ENCODE measurements around the gene KASH5. TPM values are rescaled to one million over a fixed set of nuclear protein-coding genes. Genes with fewer than 3 reads are reported as not detected.

KASH5 gene
- total and polyA plus RNA-seq, 4 donors: not detected

DNA sequence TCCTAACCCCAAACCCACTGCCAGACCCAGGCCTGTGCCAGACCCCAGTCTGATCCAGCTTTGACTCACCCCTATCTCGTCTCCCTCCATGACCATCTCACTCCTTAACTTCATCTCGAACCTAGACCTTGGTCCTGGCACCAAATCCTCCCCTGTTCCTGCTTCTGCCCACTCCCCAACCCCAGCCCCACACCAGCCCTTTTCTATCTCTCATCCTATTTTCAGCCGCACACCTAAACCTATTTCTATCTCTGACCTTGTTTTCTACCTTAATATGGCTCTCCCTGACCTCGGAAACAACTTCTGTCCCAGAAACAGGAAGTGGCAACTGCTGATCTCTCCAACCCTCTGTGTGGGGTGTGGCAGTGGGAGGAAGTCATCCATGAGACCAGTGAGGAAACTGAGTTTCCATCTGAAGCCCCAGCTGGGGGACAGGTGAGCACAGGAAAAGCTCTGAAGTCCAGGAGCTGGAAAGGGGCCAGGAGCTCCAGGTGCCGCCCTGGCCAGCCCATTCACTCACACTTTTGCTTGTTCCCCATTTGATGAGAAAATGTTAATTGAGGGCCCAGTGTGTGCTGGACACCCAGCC is 21.5 kb downstream of the KASH5 start:
- WGBS: 77% methylated on average over 5 of the region's 5 CpGs
- Histone ChIP-seq H3K27ac (ENCODE audit: low read depth in 1 of 2, low read length in 2 of 2) (no peak overlapping the region), H3K9ac (ENCODE audit: low read depth in 1 of 2, low read length in 2 of 2) (no peak overlapping the region), H3K27me3 (ENCODE audit: control insufficient read depth in 4 of 4, insufficient read depth in 4 of 4, low read length in 3 of 4) (peaks cover 0 to 2% (median 0%) of the 10 kb centered on the region in 4 donors), H3K4me3 (ENCODE audit: low read depth in 1 of 3, low read length in 3 of 3) (no peak overlapping the region), H3K36me3 (ENCODE audit: control insufficient read depth in 4 of 4, insufficient read depth in 3 of 4, low read depth in 1 of 4, low read length in 3 of 4) (no peaks in the 10 kb centered on the region), H3K4me1 (ENCODE audit: control insufficient read depth in 4 of 4, insufficient read depth in 4 of 4, low read length in 3 of 4) (no peaks in the 10 kb centered on the region), H3K9me3 (ENCODE audit: control insufficient read depth in 4 of 4, low read length in 3 of 4) (no peaks in the 10 kb centered on the region)
- TF ChIP-seq NR2F2 (IDR thresholded peaks at IDR 0.05): no peak
- TF ChIP-seq HNF4G (IDR thresholded peaks at IDR 0.05): no peak
- TF ChIP-seq, protein P1, sequence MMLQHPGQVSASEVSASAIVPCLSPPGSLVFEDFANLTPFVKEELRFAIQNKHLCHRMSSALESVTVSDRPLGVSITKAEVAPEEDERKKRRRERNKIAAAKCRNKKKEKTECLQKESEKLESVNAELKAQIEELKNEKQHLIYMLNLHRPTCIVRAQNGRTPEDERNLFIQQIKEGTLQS (IDR thresholded peaks at IDR 0.05): no peak
- no peak for TF ChIP-seq JUND (IDR thresholded peaks at IDR 0.05)
- TF ChIP-seq RAD21 (IDR thresholded peaks at IDR 0.05): no peak
- no peak for DNase-seq (ENCODE audit: low spot score)

DNA sequence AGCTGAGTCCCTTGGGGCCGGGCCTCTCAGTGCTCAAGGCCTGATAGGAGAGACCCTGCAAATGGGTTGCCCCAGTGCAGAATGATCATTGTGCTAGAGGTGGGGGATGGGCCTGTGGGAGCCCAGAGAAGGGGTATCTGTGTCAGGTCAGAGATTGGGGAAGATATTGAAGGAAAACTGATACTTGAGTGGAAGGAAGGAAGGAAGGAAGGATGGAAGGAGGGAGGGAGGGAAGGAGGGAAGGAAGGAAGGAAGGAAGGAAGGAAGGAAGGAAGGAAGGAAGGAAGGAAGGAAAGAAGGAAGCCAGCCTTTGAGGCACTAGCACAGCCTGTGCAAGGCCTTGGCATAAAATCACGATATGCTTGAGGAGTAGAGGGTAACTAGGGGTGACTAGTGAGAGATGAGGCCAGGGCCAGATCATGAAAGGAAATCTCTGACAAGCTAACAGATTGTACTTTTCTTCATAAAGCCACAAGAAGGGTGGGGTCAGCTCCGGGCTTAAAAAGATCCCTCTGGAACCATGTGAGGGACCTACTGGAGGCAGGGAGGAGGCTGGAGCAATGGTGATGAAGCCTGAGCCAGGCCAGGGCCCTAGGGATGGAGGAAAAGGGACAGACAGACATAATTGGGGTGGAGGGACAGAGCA is 23.8 kb downstream of the KASH5 start:
- no peak for TF ChIP-seq RXRA (IDR thresholded peaks at IDR 0.05)
- no peak for TF ChIP-seq GABPA (IDR thresholded peaks at IDR 0.05 in 1 of 2, conservative IDR thresholded peaks at IDR 0.05 in 1 of 2)
- TF ChIP-seq RAD21 (IDR thresholded peaks at IDR 0.05): no peak
- H3K4me1 ChIP-seq (ENCODE audit: control insufficient read depth in 4 of 4, insufficient read depth in 4 of 4, low read length in 3 of 4): no peaks in the 10 kb centered on the region
- 81% methylated on average over 3 of the region's 3 CpGs for WGBS
- H3K9me3 ChIP-seq (ENCODE audit: control insufficient read depth in 4 of 4, low read length in 3 of 4): no peaks in the 10 kb centered on the region
- H3K4me3 ChIP-seq (ENCODE audit: low read depth in 1 of 3, low read length in 3 of 3): no peak overlapping the region
- H3K27me3 ChIP-seq (ENCODE audit: control insufficient read depth in 4 of 4, insufficient read depth in 4 of 4, low read length in 3 of 4): peaks cover 0 to 2% (median 0%) of the 10 kb centered on the region in 4 donors
- no peak overlapping the region for H3K9ac ChIP-seq (ENCODE audit: low read depth in 1 of 2, low read length in 2 of 2)
- DNase-seq (ENCODE audit: low spot score): no peak
- no peak overlapping the region for H3K27ac ChIP-seq (ENCODE audit: low read depth in 1 of 2, low read length in 2 of 2)
- H3K36me3 ChIP-seq (ENCODE audit: control insufficient read depth in 4 of 4, insufficient read depth in 3 of 4, low read depth in 1 of 4, low read length in 3 of 4): no peaks in the 10 kb centered on the region

DNA sequence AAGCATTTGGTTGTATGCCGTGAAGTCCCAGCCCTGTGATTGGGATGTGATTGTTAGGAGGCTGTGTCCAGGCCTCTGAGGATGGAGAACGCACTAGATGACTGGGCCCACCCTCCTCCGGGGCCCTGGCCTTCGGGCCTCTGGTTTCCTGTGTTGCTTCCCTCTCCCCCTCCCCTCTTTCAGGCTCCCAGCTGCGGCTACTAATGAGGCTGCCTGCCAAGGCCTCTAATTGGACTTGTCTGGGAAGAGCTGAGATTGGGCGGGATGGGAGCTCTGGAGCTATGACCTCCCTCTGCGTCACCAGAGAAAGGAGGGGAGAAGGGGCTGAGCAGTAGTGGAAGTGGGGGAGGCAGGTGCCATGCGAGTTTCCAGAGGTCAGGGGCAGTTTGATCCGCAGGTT is 25.3 kb downstream of the KASH5 start:
- H3K27ac ChIP-seq (ENCODE audit: low read depth in 1 of 2, low read length in 2 of 2): no peak overlapping the region
- H3K4me3 ChIP-seq (ENCODE audit: low read depth in 1 of 3, low read length in 3 of 3): no peak overlapping the region
- 69% methylated on average over 9 of the region's 9 CpGs for WGBS
- H3K36me3 ChIP-seq (ENCODE audit: control insufficient read depth in 4 of 4, insufficient read depth in 3 of 4, low read depth in 1 of 4, low read length in 3 of 4): no peaks in the 10 kb centered on the region
- H3K9ac ChIP-seq (ENCODE audit: low read depth in 1 of 2, low read length in 2 of 2): no peak overlapping the region
- TF ChIP-seq EGR1 (IDR thresholded peaks at IDR 0.05; ENCODE audit: low read depth in 2 of 2) (no peak), SP1 (IDR thresholded peaks at IDR 0.05) (no peak), FOXA1 (IDR thresholded peaks at IDR 0.05) (no peak), FOXA2 (IDR thresholded peaks at IDR 0.05) (no peak)
- TF ChIP-seq, protein P2, sequence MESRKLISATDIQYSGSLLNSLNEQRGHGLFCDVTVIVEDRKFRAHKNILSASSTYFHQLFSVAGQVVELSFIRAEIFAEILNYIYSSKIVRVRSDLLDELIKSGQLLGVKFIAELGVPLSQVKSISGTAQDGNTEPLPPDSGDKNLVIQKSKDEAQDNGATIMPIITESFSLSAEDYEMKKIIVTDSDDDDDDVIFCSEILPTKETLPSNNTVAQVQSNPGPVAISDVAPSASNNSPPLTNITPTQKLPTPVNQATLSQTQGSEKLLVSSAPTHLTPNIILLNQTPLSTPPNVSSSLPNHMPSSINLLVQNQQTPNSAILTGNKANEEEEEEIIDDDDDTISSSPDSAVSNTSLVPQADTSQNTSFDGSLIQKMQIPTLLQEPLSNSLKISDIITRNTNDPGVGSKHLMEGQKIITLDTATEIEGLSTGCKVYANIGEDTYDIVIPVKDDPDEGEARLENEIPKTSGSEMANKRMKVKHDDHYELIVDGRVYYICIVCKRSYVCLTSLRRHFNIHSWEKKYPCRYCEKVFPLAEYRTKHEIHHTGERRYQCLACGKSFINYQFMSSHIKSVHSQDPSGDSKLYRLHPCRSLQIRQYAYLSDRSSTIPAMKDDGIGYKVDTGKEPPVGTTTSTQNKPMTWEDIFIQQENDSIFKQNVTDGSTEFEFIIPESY (IDR thresholded peaks at IDR 0.05): no peak
- TF ChIP-seq, protein P3, sequence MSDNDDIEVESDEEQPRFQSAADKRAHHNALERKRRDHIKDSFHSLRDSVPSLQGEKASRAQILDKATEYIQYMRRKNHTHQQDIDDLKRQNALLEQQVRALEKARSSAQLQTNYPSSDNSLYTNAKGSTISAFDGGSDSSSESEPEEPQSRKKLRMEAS (IDR thresholded peaks at IDR 0.05): no peak
- H3K27me3 ChIP-seq (ENCODE audit: control insufficient read depth in 4 of 4, insufficient read depth in 4 of 4, low read length in 3 of 4): peaks cover 0 to 2% (median 0%) of the 10 kb centered on the region in 4 donors
- no peak for DNase-seq (ENCODE audit: low spot score)
- H3K9me3 ChIP-seq (ENCODE audit: control insufficient read depth in 4 of 4, low read length in 3 of 4): no peaks in the 10 kb centered on the region
- no peaks in the 10 kb centered on the region for H3K4me1 ChIP-seq (ENCODE audit: control insufficient read depth in 4 of 4, insufficient read depth in 4 of 4, low read length in 3 of 4)
